ENCODE results near the gene UGT1A5.

UGT1A5 gene

GRCh38 chr2:233819884-233820773 lies 107.4 kb downstream of the UGT1A5 start:
- no peak overlapping the region for H3K4me3 ChIP-seq (ENCODE audit: low read depth, low read length)
- no peak for DNase-seq (ENCODE audit: low read depth)
- no peak for TF ChIP-seq CTCF (IDR thresholded peaks at IDR 0.05; ENCODE audit: low read depth, low read length, missing control alignments)

DNA sequence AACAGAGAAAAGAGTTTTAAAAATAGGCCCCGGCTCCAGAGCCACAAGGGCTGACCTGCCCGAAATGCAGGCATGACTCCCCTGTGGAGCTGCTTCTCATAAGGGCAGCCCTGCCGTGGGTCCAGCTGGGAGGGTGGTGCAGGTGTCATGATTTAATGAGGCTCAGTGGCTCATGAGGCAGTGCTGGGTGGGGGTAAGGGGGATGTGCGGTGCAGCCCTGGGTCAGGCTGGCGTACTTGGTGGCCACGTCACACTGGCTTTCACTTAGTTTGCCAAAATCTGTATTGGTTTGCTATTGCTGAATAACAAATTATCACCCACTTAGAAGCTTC lies 108.0 kb downstream of the UGT1A5 start:
- DNase-seq (ENCODE audit: low read depth): no peak
- H3K4me3 ChIP-seq (ENCODE audit: low read depth, low read length): no peak overlapping the region
- no peak for TF ChIP-seq CTCF (IDR thresholded peaks at IDR 0.05; ENCODE audit: low read depth, low read length, missing control alignments)

- TF ChIP-seq CTCF (IDR thresholded peaks at IDR 0.05; ENCODE audit: low read depth, low read length, missing control alignments): no peak
- no peak overlapping the region for H3K4me3 ChIP-seq (ENCODE audit: low read depth, low read length)
- no peak for DNase-seq (ENCODE audit: low read depth)
These were observed 108.5 kb downstream of the UGT1A5 start for GRCh38 chr2:233821196-233821595.

GRCh38 chr2:233821709-233822100 lies 109.0 kb downstream of the UGT1A5 start:
- no peak for TF ChIP-seq CTCF (IDR thresholded peaks at IDR 0.05; ENCODE audit: low read depth, low read length, missing control alignments)
- no peak overlapping the region for H3K4me3 ChIP-seq (ENCODE audit: low read depth, low read length)
- no peak for DNase-seq (ENCODE audit: low read depth)

DNA sequence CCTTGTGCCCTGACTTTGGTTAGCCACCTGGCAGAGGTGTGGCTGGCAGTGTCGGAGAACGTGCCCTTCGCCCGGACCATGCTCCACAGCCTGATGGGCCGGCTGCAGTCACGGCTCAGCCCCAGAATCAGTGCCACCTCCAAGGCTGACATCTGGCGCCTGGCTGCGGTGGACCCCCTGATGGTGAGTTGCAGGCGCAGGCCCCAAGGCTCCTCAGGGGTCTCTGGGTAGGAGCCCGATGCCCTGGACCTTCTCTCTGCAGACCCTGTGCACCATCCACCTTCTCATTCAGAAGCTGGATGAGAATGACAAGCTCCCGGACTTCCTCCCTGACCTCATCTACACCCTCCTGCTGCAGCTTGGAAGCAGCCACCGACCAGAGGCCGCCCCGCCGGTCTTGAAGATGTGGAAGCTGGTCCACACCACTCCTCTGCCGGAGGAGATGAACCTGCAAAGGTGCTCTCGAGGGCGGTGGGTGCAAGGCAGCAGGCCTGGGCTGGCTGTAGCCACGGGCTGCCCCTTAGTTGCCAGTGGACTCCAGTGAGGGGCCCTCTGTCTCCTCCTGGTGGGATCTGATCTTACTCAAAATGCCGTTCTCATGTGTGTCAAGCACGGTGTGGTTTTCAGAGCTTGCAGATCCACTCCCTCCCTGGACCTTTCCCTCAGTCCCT lies 109.5 kb downstream of the UGT1A5 start:
- DNase-seq (ENCODE audit: low read depth): no peak
- H3K4me3 ChIP-seq (ENCODE audit: low read depth, low read length): no peak overlapping the region
- TF ChIP-seq CTCF (IDR thresholded peaks at IDR 0.05; ENCODE audit: low read depth, low read length, missing control alignments): no peak

Data from GM12864 (cell line).